Peyer's patch (tissue), 4 donors: ENCODE data around the gene PHF21B.

Source experiments
- POLR2A ChIP-seq, 2 donors: fragments of 450-650 bp; IDR thresholded peaks; one replicate each; pipeline ENCODE4 v1.5.1; 2017; ENCODE audit warnings: antibody characterized with exemption in 2 of 2, mild to moderate bottlenecking in 2 of 2, moderate library complexity in 2 of 2
- TF ChIP-seq, protein P1 (sequence below), 6 experiments: fragments of 450-650 bp in 4 of 6; fragments of 200-600 bp in 2 of 6; sonication (generic) in 1 of 6; IDR thresholded peaks; one replicate each; pipeline ENCODE4 v1.5.1; 2017 to 2019; ENCODE audit warnings: antibody characterized with exemption in 6 of 6, mild to moderate bottlenecking in 3 of 6, moderate library complexity in 1 of 6

DNA sequence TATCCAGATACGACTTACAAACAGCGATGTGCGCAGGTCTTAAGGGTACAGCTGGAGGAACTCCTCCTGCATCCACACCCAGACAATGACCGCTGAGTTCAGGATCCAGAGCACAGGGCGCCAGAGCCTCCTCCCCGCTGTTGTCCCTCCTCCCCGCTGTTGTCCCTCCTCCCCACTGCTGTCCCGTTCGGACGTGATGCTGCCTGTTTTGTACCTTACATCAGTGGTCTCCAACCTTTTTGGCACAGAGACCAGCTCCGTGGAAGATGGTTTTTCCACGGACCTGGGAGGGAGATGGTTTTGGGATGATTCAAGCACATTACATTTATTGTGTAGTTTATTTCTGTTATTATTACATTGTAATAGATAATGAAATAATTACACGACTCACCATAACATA lies 62.0 kb downstream of the PHF21B start:
- TF ChIP-seq, protein P1, sequence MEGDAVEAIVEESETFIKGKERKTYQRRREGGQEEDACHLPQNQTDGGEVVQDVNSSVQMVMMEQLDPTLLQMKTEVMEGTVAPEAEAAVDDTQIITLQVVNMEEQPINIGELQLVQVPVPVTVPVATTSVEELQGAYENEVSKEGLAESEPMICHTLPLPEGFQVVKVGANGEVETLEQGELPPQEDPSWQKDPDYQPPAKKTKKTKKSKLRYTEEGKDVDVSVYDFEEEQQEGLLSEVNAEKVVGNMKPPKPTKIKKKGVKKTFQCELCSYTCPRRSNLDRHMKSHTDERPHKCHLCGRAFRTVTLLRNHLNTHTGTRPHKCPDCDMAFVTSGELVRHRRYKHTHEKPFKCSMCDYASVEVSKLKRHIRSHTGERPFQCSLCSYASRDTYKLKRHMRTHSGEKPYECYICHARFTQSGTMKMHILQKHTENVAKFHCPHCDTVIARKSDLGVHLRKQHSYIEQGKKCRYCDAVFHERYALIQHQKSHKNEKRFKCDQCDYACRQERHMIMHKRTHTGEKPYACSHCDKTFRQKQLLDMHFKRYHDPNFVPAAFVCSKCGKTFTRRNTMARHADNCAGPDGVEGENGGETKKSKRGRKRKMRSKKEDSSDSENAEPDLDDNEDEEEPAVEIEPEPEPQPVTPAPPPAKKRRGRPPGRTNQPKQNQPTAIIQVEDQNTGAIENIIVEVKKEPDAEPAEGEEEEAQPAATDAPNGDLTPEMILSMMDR (IDR thresholded peaks at IDR 0.05), result no peak
- TF ChIP-seq POLR2A (IDR thresholded peaks at IDR 0.05), result no peak
